CD14-positive monocyte (primary cell): ENCODE data around the gene FABP2. TPM values are rescaled to one million over a fixed set of nuclear protein-coding genes. Genes with fewer than 3 reads are reported as not detected.

ENCODE experiments used
- DNase-seq, 3 donors: peaks; one replicate each; pipeline ENCODE4 v3.0.0-alpha.2; 2011 to 2022
- H2AFZ ChIP-seq: 2 replicates; pipeline ENCODE4 v1.6.0; 2012; ENCODE audit warnings: mild to moderate bottlenecking, low read depth, low read length, inconsistent platforms; ENCODE audit not compliant: insufficient read depth, poor library complexity, severe bottlenecking
- H3K27ac ChIP-seq, 2 donors: 1 replicate in 1 of 2; 2 replicates in 1 of 2; pipeline ENCODE4 v1.5.1; 2012 to 2013; ENCODE audit warnings: low read length in 2 of 2, control low read depth in 1 of 2, inconsistent platforms in 1 of 2, low read depth in 1 of 2, mild to moderate bottlenecking in 1 of 2
- H3K27me3 ChIP-seq, 2 donors: one replicate each; pipeline versions ENCODE4 v1.6.0 to v1.6.1; 2011 to 2013; ENCODE audit warnings: low read length in 2 of 2; ENCODE audit not compliant: control insufficient read depth in 2 of 2, insufficient read depth in 2 of 2
- H3K36me3 ChIP-seq, 2 donors: replicated peaks in 1 of 2; 1 replicate in 1 of 2; 2 replicates in 1 of 2; pipeline versions ENCODE4 v1.5.1 to v1.6.1; 2012 to 2013; ENCODE audit warnings: low read length in 2 of 2, control low read depth in 1 of 2, inconsistent platforms in 1 of 2, mild to moderate bottlenecking in 1 of 2; ENCODE audit not compliant: insufficient read depth in 2 of 2, control insufficient read depth in 1 of 2
- H3K4me1 ChIP-seq, 2 donors: 1 replicate in 1 of 2; 2 replicates in 1 of 2; pipeline versions ENCODE4 v1.5.1 to v1.6.1; 2012 to 2013; ENCODE audit warnings: low read length in 2 of 2, control low read depth in 1 of 2, inconsistent platforms in 1 of 2, mild to moderate bottlenecking in 1 of 2, moderate library complexity in 1 of 2; ENCODE audit not compliant: insufficient read depth in 2 of 2, control insufficient read depth in 1 of 2
- H3K4me2 ChIP-seq: replicated peaks from 2 replicates; pipeline ENCODE3; 2012; ENCODE audit warnings: low read length, moderate library complexity, mild to moderate bottlenecking; ENCODE audit not compliant: poor library complexity, severe bottlenecking; ENCODE audit errors: extremely low read depth
- H3K4me3 ChIP-seq, 3 experiments: fragments of 200-600 bp in 1 of 3; sonication (generic) in 1 of 3; replicated peaks in 1 of 3; 1 replicate in 2 of 3; 2 replicates in 1 of 3; pipeline ENCODE4 v1.5.1; 2011 to 2013; ENCODE audit warnings: low read length in 3 of 3, mild to moderate bottlenecking in 3 of 3, control low read depth in 2 of 3, low read depth in 2 of 3, inconsistent platforms in 1 of 3, moderate library complexity in 1 of 3
- H3K79me2 ChIP-seq: 2 replicates; pipeline ENCODE4 v1.6.0; 2012; ENCODE audit warnings: mild to moderate bottlenecking, control low read depth, inconsistent platforms, low read length, moderate library complexity; ENCODE audit not compliant: insufficient read depth
- H3K9ac ChIP-seq: 2 replicates; pipeline ENCODE4 v1.6.0; 2017; ENCODE audit warnings: low read length, mild to moderate bottlenecking; ENCODE audit not compliant: insufficient read depth, poor library complexity, severe bottlenecking
- H3K9me3 ChIP-seq, 2 donors: replicated peaks in 1 of 2; 1 replicate in 1 of 2; 2 replicates in 1 of 2; pipeline versions ENCODE4 v1.5.1 to v1.6.1; 2012 to 2013; ENCODE audit warnings: low read length in 2 of 2, control low read depth in 1 of 2; ENCODE audit not compliant: control insufficient read depth in 1 of 2, insufficient read depth in 1 of 2
- H4K20me1 ChIP-seq: 2 replicates; pipeline ENCODE4 v1.6.0; 2012; ENCODE audit warnings: mild to moderate bottlenecking, low read length, control low read depth, moderate library complexity; ENCODE audit not compliant: insufficient read depth
- H3K27ac Mint-ChIP-seq, 7 donors: one replicate each; pipeline ENCODE4 v1.8.0; 2020; ENCODE audit warnings: mild to moderate bottlenecking in 7 of 7, mixed read lengths in 7 of 7, moderate library complexity in 6 of 7, inconsistent platforms in 2 of 7
- H3K27me3 Mint-ChIP-seq, 3 donors: one replicate each; pipeline ENCODE4 v1.8.0; 2021 to 2022; ENCODE audit warnings: low read depth in 3 of 3, mild to moderate bottlenecking in 3 of 3, mixed read lengths in 3 of 3, moderate library complexity in 3 of 3, inconsistent platforms in 1 of 3
- H3K36me3 Mint-ChIP-seq, 2 donors: one replicate each; pipeline ENCODE4 v1.8.0; 2020; ENCODE audit warnings: mixed read lengths in 2 of 2, inconsistent platforms in 1 of 2, mild to moderate bottlenecking in 1 of 2
- H3K4me1 Mint-ChIP-seq: one replicate; pipeline ENCODE4 v1.8.0; 2020; ENCODE audit warnings: mild to moderate bottlenecking, mixed read lengths
- H3K4me3 Mint-ChIP-seq, 2 donors: one replicate each; pipeline ENCODE4 v1.8.0; 2020; ENCODE audit warnings: mild to moderate bottlenecking in 2 of 2, mixed read lengths in 2 of 2, moderate library complexity in 1 of 2
- H3K9me3 Mint-ChIP-seq, 7 donors: one replicate each; pipeline ENCODE4 v1.8.0; 2020 to 2022; ENCODE audit warnings: mixed read lengths in 7 of 7, mild to moderate bottlenecking in 6 of 7, moderate library complexity in 6 of 7, inconsistent platforms in 2 of 7
- WGBS: methylation state at CpG from one replicate; pipeline ENCODE4 v1.1.5; 2013; ENCODE audit warnings: missing lambda C conversion rate; ENCODE audit not compliant: insufficient coverage; 5-methylcytosine and 5-hydroxymethylcytosine counted together
- intact Hi-C, 2 donors: fragments of 100-400 bp; cut with micrococcal nuclease; formaldehyde crosslinking; loops; one replicate each; pipeline versions ENCODE4 v1.15.0 to v1.15.1; 2023
- polyA plus RNA-seq, 3 donors: library from polyadenylated mRNA; depleted of rRNA in 1 of 3; unstranded in 2 of 3; stranded (reverse) in 1 of 3; fragments of 300-500 nt in 2 of 3; fragments of >200 nt in 1 of 3; fragmentation: Illumina TruSeq in 2 of 3; gene quantifications; 1 replicate in 2 of 3; 2 replicates in 1 of 3; pipeline ENCODE4 v1.2.3, GENCODE V29; 2012 to 2021
- small RNA-seq: library from RNA; depleted of rRNA; stranded (forward); fragments of <200 nt; gene quantifications from one replicate; pipeline ENCODE3, GENCODE V24; 2012; ENCODE audit warnings: low read depth; ENCODE audit not compliant: insufficient read length
- TF ChIP-seq, protein P1 (sequence below): fragments of 200-600 bp; IDR thresholded peaks from one replicate; pipeline ENCODE4 v1.8.0; 2022; ENCODE audit warnings: antibody characterized with exemption, mild to moderate bottlenecking

FABP2 gene
- polyA plus RNA-seq, 3 donors = not detected

DNA sequence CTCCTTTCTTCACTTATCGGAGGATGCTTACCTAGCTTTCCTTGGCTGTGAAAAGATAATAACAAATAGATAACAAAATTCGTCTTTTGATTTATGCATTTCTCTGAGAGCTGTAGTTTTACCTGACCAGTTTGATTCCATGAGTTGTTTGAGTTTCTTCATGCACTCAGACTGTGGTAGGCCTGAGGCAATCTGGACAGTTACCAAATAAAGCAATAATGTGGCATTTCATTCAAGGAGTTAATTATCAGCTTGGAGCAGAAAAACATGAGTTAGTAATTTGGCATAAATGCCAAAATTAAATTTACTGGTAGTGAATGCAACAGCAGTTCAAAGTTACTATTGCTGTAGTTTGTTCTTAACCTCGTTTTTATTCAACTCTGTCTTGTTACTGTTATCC, 53.5 kb downstream of the FABP2 start:
- WGBS = 100% methylated on average over 1 of the region's 3 CpGs
- no peak overlapping the region for H3K4me3 Mint-ChIP-seq
- Histone ChIP-seq H3K27ac (no peak overlapping the region), H2AFZ (no peak overlapping the region), H3K27me3 (no peaks in the 10 kb centered on the region), H3K9me3 (no peaks in the 10 kb centered on the region), H3K4me1 (no peaks in the 10 kb centered on the region), H3K4me2 (no peak overlapping the region), H3K9ac (no peak overlapping the region), H3K4me3 (no peak overlapping the region), H3K79me2 (no peaks in the 10 kb centered on the region), H3K36me3 (no peaks in the 10 kb centered on the region), H4K20me1 (no peaks in the 10 kb centered on the region)
- H3K36me3 Mint-ChIP-seq = no peaks in the 10 kb centered on the region
- no peaks in the 10 kb centered on the region for H3K27me3 Mint-ChIP-seq
- intact Hi-C loops = no loop called here
- H3K9me3 Mint-ChIP-seq = peaks cover 0 to 5% (median 2%) of the 10 kb centered on the region in 7 donors
- no peaks in the 10 kb centered on the region for H3K4me1 Mint-ChIP-seq
- H3K27ac Mint-ChIP-seq = no peak overlapping the region
- no peak for DNase-seq
- TF ChIP-seq, protein P1, sequence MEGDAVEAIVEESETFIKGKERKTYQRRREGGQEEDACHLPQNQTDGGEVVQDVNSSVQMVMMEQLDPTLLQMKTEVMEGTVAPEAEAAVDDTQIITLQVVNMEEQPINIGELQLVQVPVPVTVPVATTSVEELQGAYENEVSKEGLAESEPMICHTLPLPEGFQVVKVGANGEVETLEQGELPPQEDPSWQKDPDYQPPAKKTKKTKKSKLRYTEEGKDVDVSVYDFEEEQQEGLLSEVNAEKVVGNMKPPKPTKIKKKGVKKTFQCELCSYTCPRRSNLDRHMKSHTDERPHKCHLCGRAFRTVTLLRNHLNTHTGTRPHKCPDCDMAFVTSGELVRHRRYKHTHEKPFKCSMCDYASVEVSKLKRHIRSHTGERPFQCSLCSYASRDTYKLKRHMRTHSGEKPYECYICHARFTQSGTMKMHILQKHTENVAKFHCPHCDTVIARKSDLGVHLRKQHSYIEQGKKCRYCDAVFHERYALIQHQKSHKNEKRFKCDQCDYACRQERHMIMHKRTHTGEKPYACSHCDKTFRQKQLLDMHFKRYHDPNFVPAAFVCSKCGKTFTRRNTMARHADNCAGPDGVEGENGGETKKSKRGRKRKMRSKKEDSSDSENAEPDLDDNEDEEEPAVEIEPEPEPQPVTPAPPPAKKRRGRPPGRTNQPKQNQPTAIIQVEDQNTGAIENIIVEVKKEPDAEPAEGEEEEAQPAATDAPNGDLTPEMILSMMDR = no peak

Small RNAs within 50 kb of the gene (small RNA-seq; reads per million reads assigned to genes)
- gene RNU4-33P = not detected

Other genes starting within 250 kb of the FABP2 start
- gene MYOZ2, start 186.3 kb downstream of the FABP2 start, polyA plus RNA-seq = not detected
- gene USP53, start 109.4 kb downstream of the FABP2 start, polyA plus RNA-seq = under 1 TPM; 0.11 to 0.44 (median 0.22) TPM